Caco-2 (cell line): ENCODE data around the gene ACOT7. TPM values are rescaled to one million over a fixed set of nuclear protein-coding genes. Genes with fewer than 3 reads are reported as not detected.
A peak's percentile ranks its signal among the peaks of the same experiment; 100 is the strongest.

Source experiments
- BruUV-seq: library from RNA; stranded (reverse); fragments of 400-500 nt; replicated peaks from 2 replicates; lab custom pipeline; 2021; lab: Mats Ljungman, UMichigan
- CTCF ChIA-PET: fragments of 300-600 bp; sonication (Branson Sonifier 250); formaldehyde crosslinking; loops from one replicate; lab custom pipeline; 2022; ENCODE audit warnings: antibody characterized with exemption; lab: Charles Lee
- POLR2A ChIA-PET: fragments of 300-600 bp; sonication (Branson Sonifier 250); formaldehyde crosslinking; loops from one replicate; lab custom pipeline; 2022; ENCODE audit warnings: antibody characterized with exemption; lab: Charles Lee
- DNase-seq, 2 experiments: peaks; one replicate each; pipeline versions ENCODE4 v3.0.0 to v3.0.0-alpha.2; 2020 to 2022
- H3K27me3 ChIP-seq: replicated peaks from 2 replicates; pipeline ENCODE4 v1.6.0; 2011; ENCODE audit warnings: low read length; ENCODE audit not compliant: control insufficient read depth, insufficient read depth
- H3K36me3 ChIP-seq: 2 replicates; pipeline ENCODE4 v1.5.1; 2011; ENCODE audit warnings: low read length; ENCODE audit not compliant: control insufficient read depth, insufficient read depth
- H3K4me1 ChIP-seq: fragments of 250-450 bp; sonication (Bioruptor Pico); 2 replicates; pipeline ENCODE4 v1.5.1; 2020; ENCODE audit warnings: mild to moderate bottlenecking
- H3K4me3 ChIP-seq: 2 replicates; pipeline ENCODE4 v1.5.1; 2011; ENCODE audit warnings: low read depth, mild to moderate bottlenecking, control low read depth, low read length
- H3K9me3 ChIP-seq: fragments of 250-450 bp; sonication (Bioruptor Pico); 2 replicates; pipeline ENCODE4 v1.5.1; 2020; ENCODE audit warnings: mild to moderate bottlenecking, moderate library complexity
- H3K27ac Mint-ChIP-seq: one replicate; pipeline ENCODE4 v1.8.0; 2022; ENCODE audit warnings: mixed read lengths; ENCODE audit not compliant: unreplicated experiment
- H3K27me3 Mint-ChIP-seq: one replicate; pipeline ENCODE4 v1.8.0; 2022; ENCODE audit warnings: mixed read lengths; ENCODE audit not compliant: insufficient read depth, unreplicated experiment
- H3K36me3 Mint-ChIP-seq: one replicate; pipeline ENCODE4 v1.8.0; 2022; ENCODE audit warnings: mild to moderate bottlenecking, mixed read lengths; ENCODE audit not compliant: insufficient read depth, unreplicated experiment
- H3K4me1 Mint-ChIP-seq: one replicate; pipeline ENCODE4 v1.8.0; 2022; ENCODE audit warnings: low read depth, mixed read lengths; ENCODE audit not compliant: unreplicated experiment
- H3K4me3 Mint-ChIP-seq: one replicate; pipeline ENCODE4 v1.8.0; 2022; ENCODE audit warnings: mild to moderate bottlenecking, moderate library complexity, mixed read lengths; ENCODE audit not compliant: unreplicated experiment
- H3K9me3 Mint-ChIP-seq: one replicate; pipeline ENCODE4 v1.8.0; 2022; ENCODE audit warnings: mixed read lengths; ENCODE audit not compliant: unreplicated experiment
- intact Hi-C: fragments of 100-400 bp; cut with micrococcal nuclease; formaldehyde crosslinking; loops from one replicate; pipeline ENCODE4 v1.10.0; 2022; ENCODE audit not compliant: unreplicated experiment
- total RNA-seq: library from RNA; stranded (reverse); gene quantifications from 2 replicates; pipeline ENCODE4 v1.2.3, GENCODE V29; 2022
- TF ChIP-seq, protein P1 (sequence below), 2 experiments: fragments of 200-600 bp in 1 of 2; IDR thresholded peaks; 1 replicate in 1 of 2; 2 replicates in 1 of 2; pipeline versions ENCODE4 v1.5.1 to v1.8.0; 2011 to 2022; ENCODE audit warnings: antibody characterized with exemption in 1 of 2, control low read depth in 1 of 2, inconsistent platforms in 1 of 2, low read depth in 1 of 2, low read length in 1 of 2, mild to moderate bottlenecking in 1 of 2, moderate library complexity in 1 of 2; ENCODE audit not compliant: insufficient read depth in 1 of 2, severe bottlenecking in 1 of 2, unreplicated experiment in 1 of 2

Gene ACOT7
- total RNA-seq, 1 experiment from 2014 or later, result 221 TPM

GRCh38 chr1:6261615-6261995 lies 132.0 kb downstream of the ACOT7 start:
- Histone ChIP-seq H3K4me3 (peak overlapping the region; percentile 57), H3K27me3 (no peaks in the 10 kb centered on the region), H3K4me1 (no peaks in the 10 kb centered on the region), H3K36me3 (no peaks in the 10 kb centered on the region), H3K9me3 (no peaks in the 10 kb centered on the region)
- H3K36me3 Mint-ChIP-seq, result peaks cover 26% of the 10 kb centered on the region
- H3K27me3 Mint-ChIP-seq, result no peaks in the 10 kb centered on the region
- H3K4me3 Mint-ChIP-seq, result peak overlapping the region; percentile 57
- no peak for DNase-seq
- TF ChIP-seq, protein P1, sequence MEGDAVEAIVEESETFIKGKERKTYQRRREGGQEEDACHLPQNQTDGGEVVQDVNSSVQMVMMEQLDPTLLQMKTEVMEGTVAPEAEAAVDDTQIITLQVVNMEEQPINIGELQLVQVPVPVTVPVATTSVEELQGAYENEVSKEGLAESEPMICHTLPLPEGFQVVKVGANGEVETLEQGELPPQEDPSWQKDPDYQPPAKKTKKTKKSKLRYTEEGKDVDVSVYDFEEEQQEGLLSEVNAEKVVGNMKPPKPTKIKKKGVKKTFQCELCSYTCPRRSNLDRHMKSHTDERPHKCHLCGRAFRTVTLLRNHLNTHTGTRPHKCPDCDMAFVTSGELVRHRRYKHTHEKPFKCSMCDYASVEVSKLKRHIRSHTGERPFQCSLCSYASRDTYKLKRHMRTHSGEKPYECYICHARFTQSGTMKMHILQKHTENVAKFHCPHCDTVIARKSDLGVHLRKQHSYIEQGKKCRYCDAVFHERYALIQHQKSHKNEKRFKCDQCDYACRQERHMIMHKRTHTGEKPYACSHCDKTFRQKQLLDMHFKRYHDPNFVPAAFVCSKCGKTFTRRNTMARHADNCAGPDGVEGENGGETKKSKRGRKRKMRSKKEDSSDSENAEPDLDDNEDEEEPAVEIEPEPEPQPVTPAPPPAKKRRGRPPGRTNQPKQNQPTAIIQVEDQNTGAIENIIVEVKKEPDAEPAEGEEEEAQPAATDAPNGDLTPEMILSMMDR (IDR thresholded peaks at IDR 0.05; ENCODE audit: insufficient read depth in 1 of 2, low read depth in 1 of 2, low read length in 1 of 2, severe bottlenecking in 1 of 2, unreplicated experiment in 1 of 2), result no peak
- H3K4me1 Mint-ChIP-seq, result no peaks in the 10 kb centered on the region
- POLR2A ChIA-PET, result no interaction called here
- no peak overlapping the region for H3K27ac Mint-ChIP-seq
- CTCF ChIA-PET, result interaction anchor here (0.6 kb wide), 1 partner anchor 12 kb away, joined by 4 read pairs; no protein-coding TSS in a partner anchor
- no peaks in the 10 kb centered on the region for H3K9me3 Mint-ChIP-seq
- no TSS peak for BruUV-seq
- intact Hi-C loops, result no loop called here

GRCh38 chr1:6260961-6261614 lies 132.5 kb downstream of the ACOT7 start, which contains the start of gene GPR153:
TSS of gene GPR153 (minus strand) at chr1:6261098. CDS start at chr1:6254905, 6,193 bp downstream.
- CTCF ChIA-PET, result interaction anchor here (0.6 to 0.9 kb wide), 3 partner anchors 11 to 25 kb away, joined by 4 to 5 read pairs (median 4); no protein-coding TSS in a partner anchor
- intact Hi-C loops, result no loop called here
- Histone ChIP-seq H3K4me1 (no peaks in the 10 kb centered on the region), H3K27me3 (no peaks in the 10 kb centered on the region), H3K36me3 (no peaks in the 10 kb centered on the region), H3K4me3 (peak within 1 kb of the TSS; percentile 57), H3K9me3 (no peaks in the 10 kb centered on the region)
- TF ChIP-seq, protein P1 (IDR thresholded peaks at IDR 0.05; ENCODE audit: insufficient read depth in 1 of 2, low read depth in 1 of 2, low read length in 1 of 2, severe bottlenecking in 1 of 2, unreplicated experiment in 1 of 2), result no peak
- no peaks in the 10 kb centered on the region for H3K27me3 Mint-ChIP-seq
- no peak within 1 kb of the TSS for H3K27ac Mint-ChIP-seq
- no TSS peak for BruUV-seq
- peaks cover 21% of the 10 kb centered on the region for H3K36me3 Mint-ChIP-seq
- no peaks in the 10 kb centered on the region for H3K9me3 Mint-ChIP-seq
- peak in 1 of 2 experiments; percentile 52 for DNase-seq
- H3K4me1 Mint-ChIP-seq, result no peaks in the 10 kb centered on the region
- peak within 1 kb of the TSS; percentile 57 for H3K4me3 Mint-ChIP-seq
- POLR2A ChIA-PET, result no interaction called here

DNA sequence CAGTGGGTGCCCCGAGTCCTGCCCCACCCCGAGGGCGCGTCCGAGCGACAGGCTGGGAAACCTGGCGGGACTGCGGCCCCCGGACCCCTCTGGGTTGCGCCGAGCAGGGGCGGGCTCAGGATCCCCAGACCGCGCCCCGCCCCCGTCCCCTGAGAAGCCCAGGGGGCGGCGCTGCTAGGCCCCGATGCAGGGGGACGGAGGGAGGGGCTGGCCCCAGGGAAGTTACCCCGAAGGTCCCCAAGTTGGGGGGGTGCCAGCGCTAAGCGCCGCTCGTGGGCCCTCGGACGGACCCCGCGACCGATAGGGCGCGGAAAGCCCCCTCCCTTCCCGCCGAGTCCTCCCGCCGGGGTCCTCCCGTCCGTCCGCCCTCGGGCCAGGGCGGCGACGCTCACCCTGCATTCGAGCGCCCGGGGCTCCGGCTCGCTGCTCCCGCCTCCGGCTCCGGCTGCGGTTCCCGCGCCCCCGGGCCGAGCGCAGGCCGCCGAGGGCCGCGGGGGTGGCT lies 133.1 kb downstream of the ACOT7 start:
- H3K27me3 ChIP-seq, result no peaks in the 10 kb centered on the region
- no peaks in the 10 kb centered on the region for H3K27me3 Mint-ChIP-seq
- DNase-seq, result peak in 1 of 2 experiments; percentile 47
- H3K36me3 Mint-ChIP-seq, result peaks cover 21% of the 10 kb centered on the region
- no peaks in the 10 kb centered on the region for H3K9me3 Mint-ChIP-seq
- peak overlapping the region; percentile 57 for H3K4me3 Mint-ChIP-seq
- no peaks in the 10 kb centered on the region for H3K4me1 Mint-ChIP-seq
- no peaks in the 10 kb centered on the region for H3K4me1 ChIP-seq
- H3K9me3 ChIP-seq, result no peaks in the 10 kb centered on the region
- H3K36me3 ChIP-seq, result no peaks in the 10 kb centered on the region
- ChIA-PET CTCF (interaction anchor here (0.9 to 1.0 kb wide), 2 partner anchors 13 to 181 kb away, joined by 3 to 4 read pairs; no protein-coding TSS in a partner anchor), POLR2A (no interaction called here)
- TF ChIP-seq, protein P1 (IDR thresholded peaks at IDR 0.05; ENCODE audit: insufficient read depth in 1 of 2, low read depth in 1 of 2, low read length in 1 of 2, severe bottlenecking in 1 of 2, unreplicated experiment in 1 of 2), result no peak
- no peak overlapping the region for H3K27ac Mint-ChIP-seq
- no TSS peak for BruUV-seq
- intact Hi-C loops, result no loop called here
- H3K4me3 ChIP-seq, result peak overlapping the region; percentile 57
